Liver (tissue), 9 donors: ENCODE results near the gene FREM1. TPM values are rescaled to one million over a fixed set of nuclear protein-coding genes. Genes with fewer than 3 reads are reported as not detected.
"Not testable (repeated sequence)": the region's sequence is repeated elsewhere in the genome, so short reads cannot be mapped to it uniquely, and the experiment has no call there.

ENCODE experiments used
- DNase-seq: peaks from one replicate; pipeline ENCODE4 v3.0.0-alpha.2; 2017; ENCODE audit warnings: low spot score
- H3K27ac ChIP-seq, 2 donors: one replicate each; pipeline ENCODE4 v1.7.0; 2013; ENCODE audit warnings: inconsistent platforms in 2 of 2, low read length in 2 of 2, control low read depth in 1 of 2, low read depth in 1 of 2, mild to moderate bottlenecking in 1 of 2
- H3K27me3 ChIP-seq, 4 donors: one replicate each; pipeline versions ENCODE4 v1.6.1 to v1.7.0; 2013; ENCODE audit warnings: low read length in 3 of 4, inconsistent platforms in 1 of 4, mild to moderate bottlenecking in 1 of 4, moderate library complexity in 1 of 4; ENCODE audit not compliant: control insufficient read depth in 4 of 4, insufficient read depth in 4 of 4
- H3K36me3 ChIP-seq, 4 donors: one replicate each; pipeline versions ENCODE4 v1.6.1 to v1.7.0; 2013; ENCODE audit warnings: low read length in 3 of 4, mild to moderate bottlenecking in 3 of 4, low read depth in 1 of 4, moderate library complexity in 1 of 4; ENCODE audit not compliant: control insufficient read depth in 4 of 4, insufficient read depth in 3 of 4
- H3K4me1 ChIP-seq, 4 donors: one replicate each; pipeline versions ENCODE4 v1.6.1 to v1.7.0; 2013; ENCODE audit warnings: low read length in 3 of 4, mild to moderate bottlenecking in 3 of 4, moderate library complexity in 1 of 4; ENCODE audit not compliant: control insufficient read depth in 4 of 4, insufficient read depth in 4 of 4
- H3K4me3 ChIP-seq, 3 donors: one replicate each; pipeline versions ENCODE4 v1.6.1 to v1.7.0; 2013; ENCODE audit warnings: low read length in 3 of 3, control low read depth in 1 of 3, low read depth in 1 of 3, mild to moderate bottlenecking in 1 of 3
- H3K9ac ChIP-seq, 2 donors: one replicate each; pipeline ENCODE4 v1.7.0; 2013; ENCODE audit warnings: low read length in 2 of 2, mild to moderate bottlenecking in 2 of 2, moderate library complexity in 2 of 2, control low read depth in 1 of 2, low read depth in 1 of 2
- H3K9me3 ChIP-seq, 4 donors: one replicate each; pipeline versions ENCODE4 v1.6.1 to v1.7.0; 2013; ENCODE audit warnings: low read length in 3 of 4; ENCODE audit not compliant: control insufficient read depth in 4 of 4
- CTCF ChIP-seq: fragments of 150-350 bp; IDR thresholded peaks from 2 replicates; pipeline ENCODE4 v1.5.1; 2017; ENCODE audit warnings: improper control_type of control experiment, low read depth, low read length; ENCODE audit not compliant: missing input control
- HNF4A ChIP-seq, 2 donors: conservative IDR thresholded peaks; 2 replicates each; pipeline ENCODE4 v1.6.1; 2016; ENCODE audit warnings: antibody characterized with exemption in 2 of 2, mild to moderate bottlenecking in 2 of 2
- HNF4G ChIP-seq: IDR thresholded peaks from 2 replicates; pipeline ENCODE4 v1.6.1; 2016; ENCODE audit warnings: antibody characterized with exemption
- JUND ChIP-seq, 2 donors: IDR thresholded peaks; 2 replicates each; pipeline ENCODE4 v1.6.1; 2016; ENCODE audit warnings: antibody characterized with exemption in 2 of 2
- MAX ChIP-seq: IDR thresholded peaks from 2 replicates; pipeline ENCODE4 v1.6.1; 2016; ENCODE audit warnings: antibody characterized with exemption
- NR2F2 ChIP-seq: IDR thresholded peaks from 2 replicates; pipeline ENCODE4 v1.6.1; 2016; ENCODE audit warnings: antibody characterized with exemption
- RAD21 ChIP-seq, 2 donors: IDR thresholded peaks; 2 replicates each; pipeline ENCODE4 v1.6.1; 2016; ENCODE audit warnings: antibody characterized with exemption in 2 of 2, mild to moderate bottlenecking in 2 of 2
- REST ChIP-seq: IDR thresholded peaks from 2 replicates; pipeline ENCODE4 v1.6.1; 2016; ENCODE audit warnings: antibody characterized with exemption, mild to moderate bottlenecking
- RXRA ChIP-seq, 2 donors: IDR thresholded peaks; 2 replicates each; pipeline ENCODE4 v1.6.1; 2017 to 2018; ENCODE audit warnings: antibody characterized with exemption in 2 of 2, mild to moderate bottlenecking in 1 of 2
- SP1 ChIP-seq: IDR thresholded peaks from 2 replicates; pipeline ENCODE4 v1.6.1; 2018; ENCODE audit warnings: antibody characterized with exemption, mild to moderate bottlenecking
- TAF1 ChIP-seq: conservative IDR thresholded peaks from 2 replicates; pipeline ENCODE4 v1.6.1; 2016; ENCODE audit warnings: antibody characterized with exemption, mild to moderate bottlenecking
- YY1 ChIP-seq: IDR thresholded peaks from 2 replicates; pipeline ENCODE4 v1.6.1; 2016; ENCODE audit warnings: antibody characterized with exemption, mild to moderate bottlenecking
- WGBS: extraction: QIAGEN DNeasy Blood & Tissue Kit; methylation state at CpG from one replicate; pipeline ENCODE4 v1.1.7; 2013; 5-methylcytosine and 5-hydroxymethylcytosine counted together
- polyA plus RNA-seq, 2 donors: library from polyadenylated mRNA; stranded (reverse) in 1 of 2; unstranded in 1 of 2; fragments of 200-250 nt in 1 of 2; fragments of >200 nt in 1 of 2; fragmentation: Nextera tagmentation in 1 of 2; extraction: Ambion mirVana in 1 of 2; gene quantifications; one replicate each; pipeline versions ENCODE4 v1.2.1 to v1.2.3, GENCODE V29; 2013 to 2015
- total RNA-seq, 2 donors: library from RNA; depleted of rRNA; stranded (reverse); fragments of >200 nt; gene quantifications; one replicate each; pipeline ENCODE4 v1.2.3, GENCODE V29; 2014
- donor health status: healthy.
- donor health status: healthy.
- donor health status: healthy.
- donor health status: healthy.
- donor health status: healthy.

FREM1 gene
- total and polyA plus RNA-seq, 4 donors = 0.39 to 4.7 (median 1.1) TPM

- no peak overlapping the region for H3K9ac ChIP-seq
- H3K9me3 ChIP-seq = no peaks in the 10 kb centered on the region
- no peaks in the 10 kb centered on the region for H3K4me1 ChIP-seq
- H3K27me3 ChIP-seq = no peaks in the 10 kb centered on the region
- TF ChIP-seq MAX = no peak
- TF ChIP-seq RAD21 (IDR thresholded peaks at IDR 0.05) = no peak
- TF ChIP-seq NR2F2 = no peak
- TF ChIP-seq REST = no peak
- TF ChIP-seq RXRA (IDR thresholded peaks at IDR 0.05) = no peak
- H3K36me3 ChIP-seq = no peaks in the 10 kb centered on the region
- WGBS = 76% methylated on average over 2 of the region's 2 CpGs
- no peak overlapping the region for H3K27ac ChIP-seq
- H3K4me3 ChIP-seq = no peak overlapping the region
- DNase-seq = no peak
Measured at GRCh38 chr9:14923701-14924100, 13.5 kb upstream of the FREM1 start.

- DNase-seq, H3K4me3 ChIP-seq, H3K9ac ChIP-seq, H3K27me3 ChIP-seq, H3K4me1 ChIP-seq, H3K9me3 ChIP-seq, H3K27ac ChIP-seq, H3K36me3 ChIP-seq: not testable (repeated sequence)
- WGBS = 58% methylated on average over 3 of the region's 3 CpGs
Measured at GRCh38 chr9:14920805-14921204, 10.6 kb upstream of the FREM1 start.

GRCh38 chr9:14913366-14913765, 3.1 kb upstream of the FREM1 start:
- no peak for TF ChIP-seq RXRA (IDR thresholded peaks at IDR 0.05)
- no peak for TF ChIP-seq TAF1
- no peak for TF ChIP-seq HNF4A (conservative IDR thresholded peaks at IDR 0.05)
- no peaks in the 10 kb centered on the region for H3K36me3 ChIP-seq
- DNase-seq = no peak
- WGBS = 26% methylated on average over 1 of the region's 1 CpG
- no peaks in the 10 kb centered on the region for H3K4me1 ChIP-seq
- H3K27me3 ChIP-seq = peaks cover 0 to 2% (median 0%) of the 10 kb centered on the region in 4 donors
- no peak overlapping the region for H3K9ac ChIP-seq
- H3K9me3 ChIP-seq = no peaks in the 10 kb centered on the region
- no peak overlapping the region for H3K4me3 ChIP-seq
- H3K27ac ChIP-seq = no peak overlapping the region

- H3K27ac ChIP-seq = no peak overlapping the region
- DNase-seq = no peak
- WGBS = 59% methylated on average over 6 of the region's 6 CpGs
- no peak overlapping the region for H3K4me3 ChIP-seq
- no peaks in the 10 kb centered on the region for H3K36me3 ChIP-seq
- H3K9ac ChIP-seq = no peak overlapping the region
- no peaks in the 10 kb centered on the region for H3K9me3 ChIP-seq
- H3K27me3 ChIP-seq = peaks cover 0 to 2% (median 0%) of the 10 kb centered on the region in 4 donors
- no peaks in the 10 kb centered on the region for H3K4me1 ChIP-seq
- TF ChIP-seq CTCF = no peak
- TF ChIP-seq HNF4G = no peak
- no peak for TF ChIP-seq JUND (IDR thresholded peaks at IDR 0.05)
- no peak for TF ChIP-seq SP1
- no peak for TF ChIP-seq REST
- no peak for TF ChIP-seq YY1
- no peak for TF ChIP-seq TAF1
- no peak for TF ChIP-seq MAX
Measured at GRCh38 chr9:14912859-14913258, 2.6 kb upstream of the FREM1 start.
